ENCODE results near the gene GABRR1.
"Not testable (repeated sequence)": the region's sequence is repeated elsewhere in the genome, so short reads cannot be mapped to it uniquely, and the experiment has no call there.

Gene GABRR1

DNA sequence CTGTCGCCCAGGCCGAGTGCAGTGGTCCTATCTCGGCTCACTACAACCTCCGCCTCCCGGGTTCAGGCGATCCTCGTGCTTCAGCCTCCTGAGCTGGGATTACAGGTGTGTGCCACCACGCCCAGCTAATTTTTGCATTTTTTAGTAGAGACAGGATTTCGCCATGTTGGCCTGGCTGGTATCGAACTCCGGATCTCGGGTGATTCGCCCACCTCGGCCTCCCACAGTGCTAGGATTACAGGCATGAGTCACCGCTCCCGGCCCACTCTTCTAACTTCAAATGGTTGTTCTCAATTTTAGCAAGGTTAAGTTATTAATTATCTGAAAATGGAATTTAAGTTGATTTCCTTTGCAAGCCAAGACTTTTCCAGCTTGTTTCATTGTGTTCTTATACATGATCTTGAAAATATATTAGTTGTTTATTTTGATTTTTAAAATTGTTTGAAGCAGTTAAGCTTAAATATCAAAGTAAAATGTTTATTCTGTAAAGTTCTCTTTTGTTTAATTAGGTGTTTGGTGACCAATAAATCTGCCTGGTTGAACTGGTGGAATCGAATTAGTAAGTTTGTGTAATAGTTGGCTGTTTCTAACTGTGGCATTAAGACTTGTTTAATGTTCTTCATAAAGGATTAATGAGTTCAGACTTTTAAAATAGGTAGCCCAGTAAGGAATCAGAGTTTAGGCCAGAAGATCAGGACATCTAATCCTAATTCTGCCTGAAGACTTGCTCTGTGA is 69.0 kb downstream of the GABRR1 start:
- DNase-seq: no peak

GRCh38 chr6:89146718-89147700 is 70.1 kb downstream of the GABRR1 start:
- DNase-seq: peak; percentile 74

- DNase-seq: peak; percentile 91
Measured at GRCh38 chr6:89145956-89146717, 71.0 kb downstream of the GABRR1 start, which contains the start of gene PM20D2. PM20D2 (plus strand) TSS chr6:89146055; CDS start chr6:89146145, 90 bp downstream.

GRCh38 chr6:89145091-89145955 is 71.8 kb downstream of the GABRR1 start:
- peak; percentile 49 for DNase-seq

DNA sequence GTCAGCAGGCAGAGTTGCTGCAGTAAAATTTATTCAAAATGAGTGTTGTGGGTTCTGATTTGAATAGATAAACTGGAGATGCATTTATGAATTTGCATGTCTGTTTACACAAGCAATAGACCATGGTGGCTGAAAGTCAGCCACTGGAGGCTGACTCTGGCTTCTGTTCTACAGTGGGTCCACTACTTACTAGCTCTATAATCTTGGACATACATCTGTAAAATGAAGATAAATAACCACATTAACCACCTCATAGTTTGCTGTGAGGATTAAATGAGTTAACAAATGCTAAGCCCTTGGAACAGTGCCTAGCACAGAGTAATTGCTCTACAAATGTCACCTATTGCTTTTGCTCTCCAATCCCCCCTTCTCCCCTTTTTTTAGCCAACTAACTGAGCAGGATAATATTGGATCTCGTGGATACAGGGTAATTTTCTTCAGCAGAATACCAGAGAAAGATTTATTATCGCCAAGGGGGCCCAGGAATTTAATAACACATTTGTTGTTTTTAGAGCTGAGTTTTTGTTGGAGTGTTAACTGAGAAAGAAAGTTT is 72.7 kb downstream of the GABRR1 start:
- peak; percentile 31 for DNase-seq

DNA sequence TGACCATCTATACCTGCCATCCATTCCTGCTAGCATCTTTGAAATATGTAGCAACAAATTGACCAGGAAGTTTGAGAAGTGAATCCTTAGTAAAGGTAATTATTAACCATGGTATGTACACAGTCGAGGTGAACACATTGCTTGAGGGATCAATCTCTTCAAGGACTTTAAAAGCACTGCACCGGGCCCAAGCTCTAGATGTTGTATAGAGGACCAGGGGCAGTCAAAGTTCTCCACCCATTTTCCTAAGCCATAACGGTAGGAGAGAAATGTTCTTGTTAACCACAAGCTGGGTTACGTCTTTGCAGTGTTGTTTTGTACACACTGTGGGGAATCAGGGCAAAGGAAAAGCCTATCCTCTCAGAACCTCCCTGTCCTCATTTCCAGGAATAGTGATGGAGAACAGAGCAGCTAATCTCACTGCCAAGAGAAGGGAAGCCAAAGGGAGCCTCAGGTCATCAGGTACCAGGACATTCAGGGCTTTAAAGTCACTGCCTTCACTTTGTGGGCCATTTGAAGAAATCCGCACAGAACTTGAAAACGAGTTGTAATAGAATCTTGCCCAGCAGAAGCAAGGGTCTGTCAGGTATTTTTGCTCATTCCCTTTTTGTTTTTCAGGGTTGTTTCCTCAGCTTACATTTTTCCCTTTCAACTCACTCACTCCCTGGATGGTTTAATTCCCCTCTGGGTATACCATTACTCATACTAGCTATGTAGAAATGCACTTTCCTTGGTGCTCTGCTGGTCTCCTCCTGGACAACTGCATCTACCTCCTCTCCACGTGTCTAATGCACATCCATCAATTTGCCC is 76.6 kb downstream of the GABRR1 start:
- DNase-seq: no peak

DNA sequence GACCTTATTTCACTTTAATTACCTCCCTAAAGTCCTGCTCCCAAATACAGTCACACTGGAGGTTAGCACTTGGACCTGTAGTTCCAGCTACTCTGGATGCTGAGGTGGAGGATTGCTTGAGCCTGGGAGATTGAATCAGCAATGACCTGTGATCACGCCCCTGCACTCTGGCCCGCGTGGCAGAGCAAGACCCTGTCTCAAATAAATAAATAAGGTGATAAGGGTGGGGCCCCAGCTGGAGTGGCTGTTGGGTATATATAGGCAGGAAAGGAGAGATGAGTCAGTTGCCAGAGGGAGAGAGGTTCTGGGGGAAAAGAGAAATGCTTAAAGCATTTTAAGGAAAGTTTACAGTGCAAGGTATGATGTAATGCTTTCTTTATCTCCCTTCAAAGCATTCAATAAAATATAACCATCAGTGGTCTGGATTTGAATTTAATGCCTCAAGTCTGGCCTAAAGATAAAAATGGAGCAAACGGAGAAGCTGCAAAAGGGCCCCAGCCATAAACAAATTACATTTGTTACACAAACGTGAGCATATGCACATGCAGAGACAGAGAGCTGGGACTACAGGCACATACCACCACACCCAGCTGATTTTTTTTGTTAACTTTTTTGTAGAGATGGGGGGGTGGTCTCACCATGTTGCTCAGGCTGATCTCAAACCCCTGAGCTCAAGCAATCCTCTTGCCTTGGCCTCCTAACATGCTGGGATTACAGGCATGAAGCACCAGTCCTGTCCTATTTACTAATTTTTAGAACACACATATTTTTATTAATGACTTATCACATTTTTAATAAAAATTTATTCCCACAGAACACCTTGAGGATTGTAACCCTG is 77.4 kb downstream of the GABRR1 start:
- no peak for DNase-seq

DNA sequence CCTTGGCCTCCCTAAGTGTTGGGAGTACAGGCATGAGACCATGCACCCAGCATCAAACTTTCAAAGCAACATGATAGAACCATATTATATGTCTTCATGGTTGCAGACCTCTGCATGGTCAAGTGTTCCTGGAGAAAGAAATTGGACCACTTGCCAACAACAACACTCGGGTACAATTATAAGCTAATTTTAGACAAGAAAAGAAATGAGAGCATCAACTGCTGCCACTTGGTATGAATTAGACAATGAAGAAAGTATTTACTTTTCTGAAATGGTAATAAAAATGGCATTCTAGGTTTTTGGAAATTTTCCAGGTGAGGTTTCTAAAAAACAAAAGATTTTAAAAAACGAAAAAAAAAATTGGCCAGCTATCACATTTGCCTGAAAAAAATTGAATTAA is 79.0 kb downstream of the GABRR1 start:
- peak; percentile 20 for DNase-seq

DNA sequence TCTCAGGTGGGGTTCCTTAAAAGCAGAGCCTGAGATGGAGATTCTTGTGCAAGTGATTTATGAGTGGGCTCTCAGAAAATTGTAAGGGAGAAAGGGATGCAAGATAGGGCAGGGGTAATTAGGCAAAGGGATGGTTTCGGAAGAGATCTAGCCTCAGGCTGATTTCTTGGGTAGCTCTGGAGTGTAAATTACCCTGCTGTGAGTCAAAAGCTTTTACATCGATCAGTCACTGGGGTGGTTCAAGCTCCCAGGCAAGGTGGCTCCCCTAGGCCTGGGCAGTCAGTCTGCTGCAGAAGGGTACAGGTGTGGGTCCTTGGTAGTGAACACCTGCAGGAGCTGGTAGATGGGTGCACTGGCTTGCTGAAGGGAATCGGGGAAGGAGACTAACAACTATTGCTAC is 82.4 kb downstream of the GABRR1 start:
- DNase-seq: no peak

DNA sequence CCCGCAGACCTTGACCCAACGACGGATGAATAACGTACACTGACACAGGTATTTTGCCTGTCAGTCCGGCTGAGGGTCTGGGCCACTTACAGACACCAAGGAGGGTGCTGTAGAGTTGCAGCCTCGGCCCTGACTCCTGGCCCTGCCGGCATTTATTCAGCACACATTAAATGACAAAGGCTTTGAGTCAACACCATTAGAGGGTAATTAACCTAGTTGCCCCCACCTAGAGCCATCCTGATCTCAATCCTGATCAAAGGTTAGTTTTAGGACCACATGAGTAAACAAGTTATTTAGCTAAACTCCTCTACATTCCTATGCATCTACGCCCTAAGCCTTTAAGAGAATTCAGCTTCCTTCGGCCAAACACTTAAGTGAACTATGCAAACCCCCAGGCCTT is 83.2 kb downstream of the GABRR1 start:
- DNase-seq: no peak

DNA sequence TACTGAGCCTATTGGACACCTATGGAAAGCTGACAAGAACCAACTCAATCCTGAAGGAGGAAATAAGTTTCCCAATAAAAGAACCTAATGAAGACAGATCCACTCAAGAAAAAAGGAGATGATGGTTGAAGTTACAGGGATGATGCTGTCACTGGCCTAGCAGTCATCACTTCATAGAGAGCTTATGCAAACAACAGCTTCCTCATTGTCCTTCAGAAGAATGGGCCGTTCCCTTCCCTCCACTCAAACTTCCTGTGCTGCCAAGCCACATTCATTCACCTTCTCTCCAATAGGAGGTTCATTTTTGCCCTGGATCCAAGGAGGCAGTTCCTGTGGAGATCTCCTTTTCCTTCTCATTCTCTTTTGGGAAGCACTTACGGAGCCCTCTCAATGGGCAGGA is 85.1 kb downstream of the GABRR1 start:
- no peak for DNase-seq

GRCh38 chr6:89131599-89131998 is 85.6 kb downstream of the GABRR1 start:
- no peak for DNase-seq

GRCh38 chr6:89128256-89128671 is 88.9 kb downstream of the GABRR1 start:
- DNase-seq: not testable (repeated sequence)
